ENCODE measurements around the gene CLEC4G.
"Not testable (repeated sequence)": the region's sequence is repeated elsewhere in the genome, so short reads cannot be mapped to it uniquely, and the experiment has no call there.

CLEC4G gene, protein sequence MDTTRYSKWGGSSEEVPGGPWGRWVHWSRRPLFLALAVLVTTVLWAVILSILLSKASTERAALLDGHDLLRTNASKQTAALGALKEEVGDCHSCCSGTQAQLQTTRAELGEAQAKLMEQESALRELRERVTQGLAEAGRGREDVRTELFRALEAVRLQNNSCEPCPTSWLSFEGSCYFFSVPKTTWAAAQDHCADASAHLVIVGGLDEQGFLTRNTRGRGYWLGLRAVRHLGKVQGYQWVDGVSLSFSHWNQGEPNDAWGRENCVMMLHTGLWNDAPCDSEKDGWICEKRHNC

DNA sequence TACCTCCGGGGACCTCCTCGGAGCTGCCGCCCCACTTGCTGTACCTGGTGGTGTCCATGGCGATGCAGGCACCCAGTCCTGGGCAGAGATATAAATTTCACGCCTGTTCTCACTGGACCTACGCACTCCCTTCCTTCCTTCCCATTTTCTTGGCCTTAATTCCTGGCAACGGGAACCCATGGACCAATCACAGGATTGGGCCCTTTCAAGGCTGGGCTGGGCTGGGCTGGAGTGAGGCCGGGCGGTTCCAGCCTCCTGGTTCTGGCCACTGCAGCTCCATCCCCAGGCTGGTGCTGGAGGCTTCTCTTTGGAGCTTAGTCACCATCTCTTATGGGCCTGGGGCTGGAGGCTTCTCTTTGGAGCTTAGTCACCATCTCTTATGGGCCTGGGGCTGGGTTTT, at the start of gene CLEC4G:
CLEC4G (minus strand) TSS at position 66 of the 400 bp plus-strand sequence; CDS start at position 58, 8 bp downstream.
- DNase-seq, result no peak

- DNase-seq, result no peak
These were observed 49.2 kb upstream of the CLEC4G start for GRCh38 chr19:7781157-7781556.

DNA sequence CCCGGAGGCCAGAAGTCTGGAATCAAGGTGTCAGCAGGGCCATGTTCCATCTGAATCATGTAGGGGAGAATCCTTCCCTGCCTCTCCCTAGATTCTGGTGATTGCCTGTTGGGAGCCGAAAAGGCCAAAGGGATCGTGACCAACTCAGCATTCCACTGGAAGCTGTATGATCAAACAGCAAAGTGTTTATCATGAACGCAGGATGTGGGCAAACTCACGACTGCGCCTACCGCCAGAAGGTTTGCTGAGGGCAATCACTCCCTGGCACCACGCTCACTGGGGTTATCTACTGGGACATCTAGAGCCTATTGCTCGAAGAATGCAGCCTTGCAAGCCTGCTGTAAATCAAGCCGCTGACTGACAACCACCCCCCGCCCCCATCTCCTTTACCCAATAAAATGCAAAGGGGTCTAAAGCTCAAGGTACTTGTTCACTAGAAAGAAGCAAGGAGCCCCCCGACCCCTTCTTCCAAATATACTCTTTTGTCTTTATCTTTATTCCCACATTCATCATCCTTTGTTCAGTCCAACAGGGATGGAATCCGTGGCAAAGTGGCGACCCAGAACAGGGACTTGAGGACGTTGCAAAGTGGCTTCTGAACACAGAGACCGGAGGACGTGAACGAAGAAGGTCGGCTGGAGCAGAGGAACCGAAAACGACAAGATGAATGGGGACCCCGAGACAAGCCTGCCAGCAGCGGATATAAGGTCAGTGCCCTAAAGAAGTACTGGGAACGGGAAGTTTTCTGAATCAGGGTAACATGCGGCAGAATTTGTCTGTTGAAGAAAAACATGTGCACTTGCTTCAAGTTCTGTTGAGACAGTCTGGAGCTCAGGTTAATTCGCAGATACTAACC, 47.9 kb upstream of the CLEC4G start:
- no peak for DNase-seq

DNA sequence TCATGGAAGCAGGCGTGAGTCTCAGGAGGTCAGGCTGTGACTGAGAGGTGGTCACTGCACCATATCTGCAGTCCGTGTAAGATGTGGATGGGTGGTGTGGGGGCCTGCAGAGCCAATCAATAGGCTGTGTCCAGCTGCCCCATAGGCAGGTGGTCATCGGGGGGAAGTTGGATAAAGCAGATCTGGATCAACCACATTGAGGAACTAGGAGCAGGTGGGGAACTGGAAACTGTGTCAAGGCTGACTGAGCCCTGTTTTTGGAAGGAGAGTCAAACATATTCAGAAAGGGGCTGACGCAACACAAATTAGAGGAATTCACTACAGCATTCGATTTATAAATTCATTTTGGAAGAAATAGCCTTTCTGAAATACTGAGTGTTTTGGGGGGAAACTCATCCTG, 46.2 kb upstream of the CLEC4G start:
- DNase-seq, result no peak

DNA sequence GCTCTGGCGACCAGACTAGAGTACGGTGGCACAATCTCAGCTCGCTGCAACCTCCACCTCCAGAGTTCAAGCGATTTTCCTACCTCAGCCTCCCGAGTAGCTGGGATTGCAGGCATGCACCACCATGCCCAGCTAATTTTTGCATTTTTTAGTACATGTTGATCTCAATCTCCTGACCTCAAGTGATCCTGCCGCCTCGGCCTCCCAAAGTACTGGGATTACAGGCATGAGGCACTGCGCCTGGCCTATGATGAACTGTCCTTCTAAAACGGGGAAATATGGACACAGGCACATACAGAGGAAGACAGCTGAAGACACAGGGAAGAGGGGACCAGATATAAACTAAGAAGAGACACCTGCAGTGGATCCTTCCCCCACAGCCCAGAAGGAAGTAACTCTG, 43.9 kb upstream of the CLEC4G start:
- DNase-seq, result no peak

- no peak for DNase-seq
These were observed 41.9 kb upstream of the CLEC4G start for GRCh38 chr19:7773841-7774240.

GRCh38 chr19:7772752-7773291, 40.9 kb upstream of the CLEC4G start:
- DNase-seq, result no peak

DNA sequence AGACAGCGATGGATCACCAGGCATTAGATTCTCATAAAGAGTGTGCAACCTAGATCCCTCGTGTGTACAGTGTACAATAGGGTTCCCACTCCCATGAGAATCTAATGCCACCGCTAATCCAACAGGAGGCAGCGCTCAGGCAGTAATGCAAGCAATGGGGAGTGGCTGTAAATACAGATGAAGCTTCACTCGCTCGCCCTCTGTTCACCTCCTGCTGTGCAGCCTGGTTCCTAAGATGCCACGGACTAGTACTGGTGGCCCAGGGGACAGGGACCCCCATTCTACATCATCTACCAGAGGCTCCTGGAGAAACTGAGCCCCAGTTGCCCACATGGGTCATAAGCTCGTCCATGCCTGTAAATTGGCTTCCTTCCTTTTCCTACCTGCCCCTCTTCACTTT, 39.2 kb upstream of the CLEC4G start:
- DNase-seq, result no peak

DNA sequence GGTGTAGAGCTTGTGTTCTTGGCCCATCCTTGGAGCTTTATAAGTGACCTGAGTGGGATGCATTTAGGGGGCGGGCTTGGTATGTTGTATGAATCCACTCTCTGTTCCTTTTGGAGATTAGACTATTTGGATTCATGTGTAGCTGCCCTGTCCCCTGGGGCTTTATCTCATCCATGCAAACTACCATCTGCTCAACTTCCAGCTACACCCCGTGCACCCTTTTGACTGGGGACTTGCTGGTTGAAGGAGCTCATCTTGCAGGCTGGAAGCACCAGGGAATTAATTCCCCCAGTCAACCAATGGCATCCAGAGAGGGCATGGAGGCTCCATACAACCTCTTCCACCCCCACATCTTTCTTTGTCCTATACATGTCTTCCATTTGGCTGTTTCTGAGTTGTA, 37.3 kb upstream of the CLEC4G start:
- DNase-seq, result no peak

DNA sequence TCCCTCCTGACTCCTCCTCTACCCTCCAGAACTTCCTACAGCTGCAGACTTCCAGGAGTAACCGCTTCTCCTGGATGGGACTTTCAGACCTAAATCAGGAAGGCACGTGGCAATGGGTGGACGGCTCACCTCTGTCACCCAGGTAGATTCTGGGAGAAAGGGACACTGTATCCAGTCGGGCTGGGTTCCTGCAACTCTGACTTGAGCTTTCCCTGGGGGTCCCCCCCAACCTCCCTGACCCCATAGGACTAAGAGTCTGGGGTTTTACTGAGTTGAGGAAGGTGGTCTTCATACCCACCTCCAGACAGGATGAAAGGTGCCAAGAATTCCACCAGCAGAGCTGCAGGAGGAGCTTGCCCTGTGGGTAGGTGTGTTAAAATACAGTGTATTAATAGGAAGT, 35.6 kb upstream of the CLEC4G start:
- no peak for DNase-seq

DNA sequence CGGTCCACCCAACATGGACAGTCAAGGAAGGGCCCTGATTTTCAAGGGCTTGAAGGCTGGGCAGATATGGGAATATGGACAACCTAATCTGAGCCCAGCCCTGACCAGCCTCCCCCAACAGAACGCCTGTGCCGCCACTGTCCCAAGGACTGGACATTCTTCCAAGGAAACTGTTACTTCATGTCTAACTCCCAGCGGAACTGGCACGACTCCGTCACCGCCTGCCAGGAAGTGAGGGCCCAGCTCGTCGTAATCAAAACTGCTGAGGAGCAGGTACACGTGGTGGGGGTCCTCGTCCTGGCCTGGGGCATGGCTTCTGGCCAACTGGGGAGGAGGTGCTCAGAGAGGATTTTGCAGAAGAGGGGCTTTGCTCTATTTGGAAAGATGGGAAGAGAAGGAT, 34.6 kb upstream of the CLEC4G start:
- DNase-seq, result no peak

GRCh38 chr19:7765043-7765442, 33.1 kb upstream of the CLEC4G start:
- not testable (repeated sequence) for DNase-seq

DNA sequence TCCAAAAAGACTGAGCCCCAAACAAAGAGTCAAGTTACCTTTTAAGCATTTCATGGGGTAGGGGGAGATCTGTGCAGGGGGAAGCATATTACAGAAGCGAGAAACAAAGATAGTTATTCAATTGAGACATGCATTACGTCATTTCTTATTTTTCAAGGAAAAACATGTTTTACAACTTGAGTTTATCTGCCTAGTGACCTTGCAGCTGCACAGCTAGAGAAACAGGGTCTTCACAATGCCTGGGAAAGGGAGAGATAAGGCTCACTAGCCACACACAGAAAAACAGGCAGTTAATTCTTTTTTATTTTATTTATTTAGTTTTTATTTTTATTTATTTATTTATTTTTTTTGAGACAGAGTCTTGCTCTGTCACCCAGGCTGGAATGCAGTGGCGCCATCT, 32.2 kb upstream of the CLEC4G start:
- DNase-seq, result not testable (repeated sequence)

DNA sequence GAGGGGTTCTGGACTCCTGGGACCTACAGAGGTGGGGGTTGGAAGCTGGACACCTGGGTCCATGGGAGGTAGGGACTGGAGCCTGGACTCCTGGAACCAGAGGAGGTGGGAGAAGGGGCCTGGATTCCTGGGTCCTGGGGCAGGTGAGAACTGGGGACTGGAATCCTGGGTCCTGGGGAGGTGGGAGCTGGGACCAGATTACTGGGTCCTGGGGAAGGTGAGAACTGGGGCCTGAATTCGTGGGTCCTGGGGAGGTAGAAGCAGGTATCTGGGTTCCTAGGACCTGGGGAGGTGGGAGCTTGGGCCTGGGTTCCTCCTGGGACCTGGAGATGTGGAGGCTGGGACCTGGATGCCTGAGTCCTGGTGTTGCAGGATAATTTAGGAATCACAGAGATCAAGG, 31.8 kb upstream of the CLEC4G start:
- DNase-seq, result no peak

GRCh38 chr19:7762719-7763293, 30.9 kb upstream of the CLEC4G start, which contains the start of gene CLEC4M:
TSS of gene CLEC4M (plus strand) at chr19:7763243. CDS start at chr19:7763267, 24 bp downstream.
- no peak for DNase-seq

GRCh38 chr19:7759156-7759555, 27.2 kb upstream of the CLEC4G start:
- no peak for DNase-seq

DNA sequence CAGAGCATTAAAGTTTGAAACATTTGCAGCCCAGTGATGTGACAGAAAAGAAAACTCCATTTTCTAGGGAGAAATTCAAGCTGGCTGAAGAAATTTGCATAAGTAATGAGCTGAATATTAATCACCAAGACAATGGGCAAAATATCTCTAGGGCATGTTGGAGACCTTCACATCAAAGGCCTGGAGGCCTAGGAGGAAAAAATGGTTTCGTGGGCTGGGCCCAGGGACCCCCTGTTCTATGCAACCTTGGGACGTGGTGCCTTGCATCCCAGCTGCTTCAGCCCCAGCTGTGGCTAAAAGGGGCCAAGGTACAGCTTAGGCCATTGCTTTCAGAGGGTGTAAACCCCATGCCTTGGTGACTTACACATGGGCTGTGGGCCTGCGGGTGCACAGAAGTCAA, 25.4 kb upstream of the CLEC4G start:
- no peak for DNase-seq

DNA sequence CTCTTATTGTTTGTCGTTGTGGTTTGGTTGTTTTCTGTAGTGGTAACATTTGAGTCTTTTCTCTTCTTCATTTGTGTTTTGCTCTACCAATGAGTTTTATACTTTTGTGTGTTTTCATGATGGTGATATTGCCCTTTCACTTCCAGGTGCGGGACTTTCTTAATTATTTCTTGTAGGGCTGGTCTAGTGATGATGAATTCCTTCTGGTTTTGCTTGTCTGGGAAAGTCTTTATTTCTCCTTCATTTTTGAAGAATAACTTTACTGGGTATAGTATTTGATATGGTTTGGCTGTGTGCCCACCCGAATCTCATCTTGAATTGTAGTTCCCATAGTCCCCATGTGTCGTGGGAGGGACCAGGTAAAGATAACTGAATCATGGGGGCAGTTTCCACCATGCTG, 24.3 kb upstream of the CLEC4G start:
- DNase-seq, result no peak

DNA sequence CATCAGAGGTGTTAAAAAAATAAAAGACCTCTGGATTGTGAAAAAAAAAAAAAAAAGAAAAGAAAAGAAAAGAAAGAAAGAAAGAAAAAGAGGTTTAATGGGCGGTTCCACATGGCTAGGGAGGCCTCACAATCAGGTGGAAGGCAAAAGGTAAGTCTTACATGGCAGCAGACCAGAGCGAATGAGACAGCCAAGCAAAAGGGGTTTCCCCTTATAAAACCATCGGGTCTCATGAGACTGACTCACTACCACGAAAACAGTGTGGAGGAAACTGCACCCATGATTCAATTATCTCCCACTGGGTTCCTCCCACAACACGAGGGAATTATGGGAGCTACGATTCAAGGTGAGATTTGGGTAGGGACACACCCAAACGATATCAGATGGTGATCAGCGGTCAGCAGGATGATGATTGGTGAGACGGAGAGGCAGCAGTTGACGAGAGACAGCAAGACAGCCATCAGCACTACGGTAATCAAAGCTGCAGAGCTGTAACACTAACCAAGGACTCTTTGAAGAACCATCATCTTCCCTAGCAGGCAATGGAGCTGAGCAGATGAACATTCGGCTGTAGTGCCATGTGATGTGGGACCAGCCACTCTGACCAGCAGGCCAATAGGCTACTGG, 19.4 kb upstream of the CLEC4G start:
- DNase-seq, result no peak

GRCh38 chr19:7748756-7749155, 16.8 kb upstream of the CLEC4G start:
- DNase-seq, result no peak

GRCh38 chr19:7748171-7748570, 16.3 kb upstream of the CLEC4G start:
- DNase-seq, result no peak

- no peak for DNase-seq
These were observed 15.3 kb upstream of the CLEC4G start, which contains the start of gene CD209 for GRCh38 chr19:7746903-7747884. TSS of gene CD209 (minus strand) at chr19:7747534. CDS start at chr19:7747511, 23 bp downstream.

Data from activated T-cell treated with anti-CD3 and anti-CD28 coated beads, Interleukin-2, amount 50 U/mL, for 1 hour (primary cell).